Left ventricle myocardium inferior (tissue), 1 donor: ENCODE results near the gene VSTM2B. TPM values are rescaled to one million over a fixed set of nuclear protein-coding genes. Genes with fewer than 3 reads are reported as not detected.

Experiments
- DNase-seq: peaks from one replicate; pipeline ENCODE4 v3.0.0-alpha.2; 2020
- H3K27ac ChIP-seq: fragments of 200-600 bp; replicated peaks from 2 replicates; pipeline ENCODE4 v1.8.0; 2021
- H3K27me3 ChIP-seq: fragments of 200-600 bp; 2 replicates; pipeline ENCODE4 v1.8.0; 2021; ENCODE audit warnings: low read depth
- H3K36me3 ChIP-seq: fragments of 200-600 bp; 2 replicates; pipeline ENCODE4 v1.8.0; 2021
- H3K4me1 ChIP-seq: fragments of 200-600 bp; 2 replicates; pipeline ENCODE4 v1.8.0; 2021
- H3K4me3 ChIP-seq: fragments of 200-600 bp; 2 replicates; pipeline ENCODE4 v1.8.0; 2021; ENCODE audit warnings: mild to moderate bottlenecking, moderate library complexity
- H3K9me3 ChIP-seq: fragments of 200-600 bp; replicated peaks from 2 replicates; pipeline ENCODE4 v1.8.0; 2021
- CTCF ChIP-seq: fragments of 200-600 bp; IDR thresholded peaks from 2 replicates; pipeline ENCODE4 v1.8.0; 2021; ENCODE audit warnings: antibody characterized with exemption, mild to moderate bottlenecking, borderline replicate concordance
- intact Hi-C: fragments of 100-400 bp; cut with micrococcal nuclease; formaldehyde crosslinking; loops from one replicate; pipeline ENCODE4 v1.11.0; 2022
- total RNA-seq: library from RNA; stranded (reverse); fragmentation: NEBNext Ultra II Directional; extraction: Animal tissue kit (Norgen Biotek cat#: 25700); gene quantifications from one replicate; pipeline ENCODE4 v1.2.1, GENCODE V29; 2021
- donor health status: DM: no; HTN: yes; CAD: no; lungs with severe emphysema.

The VSTM2B gene
- total RNA-seq, 1 donor from 2014 or later: not detected

DNA sequence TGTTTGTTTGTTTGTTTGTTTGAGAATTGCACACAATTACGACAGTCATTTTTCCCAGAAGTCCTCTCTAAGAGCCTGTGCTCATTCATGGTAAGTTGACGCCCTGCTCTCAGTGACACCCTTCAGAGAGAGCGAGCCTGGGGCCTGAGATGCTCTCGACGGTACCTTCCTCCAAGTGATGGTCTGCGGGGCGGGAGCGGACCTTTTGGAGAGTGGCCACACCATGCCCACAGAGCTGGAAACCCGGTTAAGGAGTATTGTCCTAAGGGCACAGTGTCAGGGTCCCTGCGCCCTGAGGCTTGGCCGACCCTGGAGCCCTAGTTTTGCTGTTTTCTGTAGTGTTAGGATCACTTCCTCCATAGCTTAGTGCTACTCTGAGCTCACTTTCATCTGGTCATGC is 83.8 kb downstream of the VSTM2B start:
- Histone ChIP-seq H3K4me1 (peaks cover 32% of the 10 kb centered on the region), H3K9me3 (no peaks in the 10 kb centered on the region), H3K27ac (no peak overlapping the region), H3K27me3 (no peaks in the 10 kb centered on the region), H3K36me3 (peaks cover 56% of the 10 kb centered on the region), H3K4me3 (no peak overlapping the region)
- no peak for DNase-seq
- intact Hi-C loops: loop anchor here (2.0 kb wide), 1 partner anchor 107 kb away; no protein-coding TSS in a partner anchor
- no peak for TF ChIP-seq CTCF

- intact Hi-C loops: loop anchor here (2.0 kb wide), 1 partner anchor 107 kb away; no protein-coding TSS in a partner anchor
- Histone ChIP-seq H3K27ac (no peak overlapping the region), H3K27me3 (no peaks in the 10 kb centered on the region), H3K36me3 (peaks cover 62% of the 10 kb centered on the region), H3K9me3 (no peaks in the 10 kb centered on the region), H3K4me1 (peaks cover 30% of the 10 kb centered on the region), H3K4me3 (no peak overlapping the region)
- TF ChIP-seq CTCF: no peak
- DNase-seq: no peak
These were observed 84.4 kb downstream of the VSTM2B start for GRCh38 chr19:29610213-29610573.

DNA sequence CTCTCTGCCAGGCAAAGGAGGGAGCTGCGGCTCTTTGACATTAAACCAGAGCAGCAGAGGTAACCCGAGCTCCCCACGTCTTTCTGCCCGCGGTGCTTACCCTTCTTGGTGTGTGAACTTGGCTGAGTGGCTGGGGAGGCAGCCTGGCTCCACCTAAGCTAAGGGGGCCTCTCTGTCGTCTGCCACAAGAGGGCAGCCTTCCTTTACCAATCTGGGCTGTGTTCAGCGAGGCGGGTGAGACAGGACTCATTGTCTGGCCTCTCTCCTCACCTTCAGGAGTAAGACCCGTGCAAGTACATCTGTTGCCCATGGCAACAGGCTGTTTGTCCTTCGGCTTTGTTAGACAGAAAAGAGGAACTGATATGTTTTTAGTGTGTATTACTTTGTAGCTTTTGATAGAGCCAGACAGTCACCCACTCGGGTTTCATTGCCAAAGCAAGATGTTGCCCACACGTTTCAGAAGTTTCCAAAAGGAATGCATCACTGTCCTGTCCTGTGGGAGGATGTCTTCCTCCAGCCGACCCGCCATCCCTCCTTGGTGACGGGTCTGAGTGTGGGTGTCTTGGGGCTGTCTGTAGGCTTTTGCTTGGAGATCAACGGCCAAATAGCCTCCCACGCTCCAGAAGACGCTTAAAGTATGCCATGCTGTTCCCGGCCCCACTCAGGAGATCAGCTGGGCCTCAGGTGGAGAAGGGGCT is 84.9 kb downstream of the VSTM2B start:
- DNase-seq: peak; percentile 77
- peak; percentile 91 for TF ChIP-seq CTCF
- H3K27ac ChIP-seq: no peak overlapping the region
- H3K36me3 ChIP-seq: peaks cover 67% of the 10 kb centered on the region
- H3K9me3 ChIP-seq: no peaks in the 10 kb centered on the region
- no peaks in the 10 kb centered on the region for H3K27me3 ChIP-seq
- H3K4me3 ChIP-seq: no peak overlapping the region
- intact Hi-C loops: loop anchor here (2.0 kb wide), 1 partner anchor 106 kb away; no protein-coding TSS in a partner anchor
- peaks cover 24% of the 10 kb centered on the region for H3K4me1 ChIP-seq

- no peaks in the 10 kb centered on the region for H3K27me3 ChIP-seq
- no peak for DNase-seq
- H3K4me1 ChIP-seq: peaks cover 11% of the 10 kb centered on the region
- TF ChIP-seq CTCF: no peak
- H3K27ac ChIP-seq: no peak overlapping the region
- intact Hi-C loops: no loop called here
- peaks cover 75% of the 10 kb centered on the region for H3K36me3 ChIP-seq
- H3K4me3 ChIP-seq: no peak overlapping the region
- H3K9me3 ChIP-seq: no peaks in the 10 kb centered on the region
These were observed 86.3 kb downstream of the VSTM2B start for GRCh38 chr19:29612121-29612520.

DNA sequence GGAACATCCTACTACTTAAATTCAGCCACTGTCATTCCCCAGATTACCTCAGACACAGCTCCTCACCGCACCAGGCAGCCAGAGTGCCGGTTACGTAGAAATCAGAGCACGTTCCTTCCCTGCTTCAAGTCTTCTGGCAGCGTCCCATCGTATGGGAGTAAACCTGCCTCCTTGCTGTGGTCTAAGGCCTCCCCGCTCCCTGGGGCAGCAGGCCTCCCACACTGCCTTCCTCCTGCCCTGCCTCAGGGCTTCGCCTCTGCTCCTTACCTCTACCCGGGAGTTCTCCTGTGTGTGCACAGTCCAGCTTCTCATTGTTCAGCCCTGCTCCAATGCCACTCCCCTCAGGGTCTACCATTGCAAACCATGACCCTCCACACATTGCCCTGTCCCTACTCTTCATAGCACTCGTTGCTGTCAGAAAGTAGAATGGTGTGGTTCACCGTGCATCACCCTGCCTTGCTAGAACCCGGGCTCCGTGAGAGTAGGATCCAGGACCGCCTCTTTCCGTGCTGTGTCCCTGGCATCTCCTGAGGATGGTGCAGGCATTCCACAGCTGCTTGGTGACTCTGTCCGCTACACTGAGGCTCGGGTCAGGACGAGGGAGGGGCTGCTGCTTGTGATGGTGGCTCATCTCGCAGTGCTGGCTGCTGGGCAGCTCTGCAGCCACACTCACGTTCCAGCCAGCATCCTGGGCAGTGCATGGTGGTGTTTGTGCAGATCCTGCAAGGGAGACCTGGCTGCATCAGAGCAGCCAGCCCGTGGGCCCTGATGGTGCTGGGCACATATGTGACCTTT is 87.2 kb downstream of the VSTM2B start:
- no peak for DNase-seq
- Histone ChIP-seq H3K36me3 (peaks cover 75% of the 10 kb centered on the region), H3K27ac (no peak overlapping the region), H3K4me3 (no peak overlapping the region), H3K4me1 (peaks cover 9% of the 10 kb centered on the region), H3K9me3 (no peaks in the 10 kb centered on the region), H3K27me3 (no peaks in the 10 kb centered on the region)
- intact Hi-C loops: no loop called here
- no peak for TF ChIP-seq CTCF
